ENCODE measurements around the gene CCNF.

Gene CCNF, protein sequence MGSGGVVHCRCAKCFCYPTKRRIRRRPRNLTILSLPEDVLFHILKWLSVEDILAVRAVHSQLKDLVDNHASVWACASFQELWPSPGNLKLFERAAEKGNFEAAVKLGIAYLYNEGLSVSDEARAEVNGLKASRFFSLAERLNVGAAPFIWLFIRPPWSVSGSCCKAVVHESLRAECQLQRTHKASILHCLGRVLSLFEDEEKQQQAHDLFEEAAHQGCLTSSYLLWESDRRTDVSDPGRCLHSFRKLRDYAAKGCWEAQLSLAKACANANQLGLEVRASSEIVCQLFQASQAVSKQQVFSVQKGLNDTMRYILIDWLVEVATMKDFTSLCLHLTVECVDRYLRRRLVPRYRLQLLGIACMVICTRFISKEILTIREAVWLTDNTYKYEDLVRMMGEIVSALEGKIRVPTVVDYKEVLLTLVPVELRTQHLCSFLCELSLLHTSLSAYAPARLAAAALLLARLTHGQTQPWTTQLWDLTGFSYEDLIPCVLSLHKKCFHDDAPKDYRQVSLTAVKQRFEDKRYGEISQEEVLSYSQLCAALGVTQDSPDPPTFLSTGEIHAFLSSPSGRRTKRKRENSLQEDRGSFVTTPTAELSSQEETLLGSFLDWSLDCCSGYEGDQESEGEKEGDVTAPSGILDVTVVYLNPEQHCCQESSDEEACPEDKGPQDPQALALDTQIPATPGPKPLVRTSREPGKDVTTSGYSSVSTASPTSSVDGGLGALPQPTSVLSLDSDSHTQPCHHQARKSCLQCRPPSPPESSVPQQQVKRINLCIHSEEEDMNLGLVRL
- long read RNA-seq, full-length matches to known transcripts = 353 of 408 reads
- long read RNA-seq, partial matches to known transcripts = 37 of 408 reads
- long read RNA-seq, other reads (novel, unspliced or antisense) = 18 of 408 reads

DNA sequence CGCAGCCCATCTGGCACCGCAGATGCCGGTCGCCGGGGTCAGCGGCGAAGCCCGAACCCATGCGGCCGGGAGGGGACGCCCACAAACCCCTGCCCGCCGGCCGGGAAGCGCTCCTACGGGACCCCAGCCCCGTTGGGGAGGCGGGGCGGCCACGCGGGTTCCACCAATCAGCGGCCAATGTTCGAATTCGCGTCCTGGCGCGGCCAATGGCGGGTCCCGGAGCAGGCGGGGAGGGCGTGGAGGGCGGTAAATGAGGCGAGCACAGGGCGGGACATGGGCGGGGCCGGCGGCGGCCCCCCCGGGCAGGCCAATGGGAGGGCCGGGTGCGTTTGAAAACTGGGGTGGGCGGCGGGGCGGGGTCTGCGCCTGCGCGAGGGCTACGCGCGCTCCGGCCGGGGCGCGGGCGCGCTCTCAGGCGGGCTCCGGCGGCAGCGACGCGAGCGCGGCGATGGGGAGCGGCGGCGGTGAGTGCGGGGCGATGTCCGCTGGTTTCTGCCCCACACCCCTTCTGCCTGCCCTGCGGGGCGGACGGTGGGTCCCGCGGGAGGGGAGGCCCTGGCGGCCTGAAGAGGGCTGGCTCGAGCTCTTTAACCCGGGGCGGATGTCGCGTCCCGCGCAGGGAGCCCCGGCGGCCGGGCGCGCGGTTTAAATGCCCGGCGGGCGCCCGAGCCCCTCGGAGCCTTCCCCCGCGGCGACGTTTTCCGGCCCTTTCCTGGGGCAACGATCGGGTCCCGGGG, at the start of gene CCNF:
CCNF (plus strand) TSS at position 414 of the 737 bp plus-strand sequence; CDS start at position 449, 35 bp downstream.
- peak; percentile 86 to 97 for DNase-seq (ENCODE audit: low read depth in 1 of 2, low spot score in 1 of 2)
- Histone ChIP-seq H3K27me3 (ENCODE audit: insufficient read depth, poor library complexity, severe bottlenecking) (no peaks in the 10 kb centered on the region), H3K4me3 (replicated peaks; ENCODE audit: insufficient read depth, low read length) (peak within 1 kb of the TSS; percentile 83), H3K27ac (replicated peaks) (peak within 1 kb of the TSS; percentile 67)
- TF ChIP-seq, protein P1, sequence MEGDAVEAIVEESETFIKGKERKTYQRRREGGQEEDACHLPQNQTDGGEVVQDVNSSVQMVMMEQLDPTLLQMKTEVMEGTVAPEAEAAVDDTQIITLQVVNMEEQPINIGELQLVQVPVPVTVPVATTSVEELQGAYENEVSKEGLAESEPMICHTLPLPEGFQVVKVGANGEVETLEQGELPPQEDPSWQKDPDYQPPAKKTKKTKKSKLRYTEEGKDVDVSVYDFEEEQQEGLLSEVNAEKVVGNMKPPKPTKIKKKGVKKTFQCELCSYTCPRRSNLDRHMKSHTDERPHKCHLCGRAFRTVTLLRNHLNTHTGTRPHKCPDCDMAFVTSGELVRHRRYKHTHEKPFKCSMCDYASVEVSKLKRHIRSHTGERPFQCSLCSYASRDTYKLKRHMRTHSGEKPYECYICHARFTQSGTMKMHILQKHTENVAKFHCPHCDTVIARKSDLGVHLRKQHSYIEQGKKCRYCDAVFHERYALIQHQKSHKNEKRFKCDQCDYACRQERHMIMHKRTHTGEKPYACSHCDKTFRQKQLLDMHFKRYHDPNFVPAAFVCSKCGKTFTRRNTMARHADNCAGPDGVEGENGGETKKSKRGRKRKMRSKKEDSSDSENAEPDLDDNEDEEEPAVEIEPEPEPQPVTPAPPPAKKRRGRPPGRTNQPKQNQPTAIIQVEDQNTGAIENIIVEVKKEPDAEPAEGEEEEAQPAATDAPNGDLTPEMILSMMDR (IDR thresholded peaks at IDR 0.05; ENCODE audit: insufficient read depth, low read length) = no peak
- peak; percentile 29; the same call in 1 of the 2 replicates for TF ChIP-seq POLR2AphosphoS5 (IDR thresholded peaks at IDR 0.05; ENCODE audit: low read depth)
- TF ChIP-seq SPI1 (IDR thresholded peaks at IDR 0.05; ENCODE audit: borderline replicate concordance, low read depth) = no peak
- no peak for TF ChIP-seq GABPA (IDR thresholded peaks at IDR 0.05; ENCODE audit: low read depth)

DNA sequence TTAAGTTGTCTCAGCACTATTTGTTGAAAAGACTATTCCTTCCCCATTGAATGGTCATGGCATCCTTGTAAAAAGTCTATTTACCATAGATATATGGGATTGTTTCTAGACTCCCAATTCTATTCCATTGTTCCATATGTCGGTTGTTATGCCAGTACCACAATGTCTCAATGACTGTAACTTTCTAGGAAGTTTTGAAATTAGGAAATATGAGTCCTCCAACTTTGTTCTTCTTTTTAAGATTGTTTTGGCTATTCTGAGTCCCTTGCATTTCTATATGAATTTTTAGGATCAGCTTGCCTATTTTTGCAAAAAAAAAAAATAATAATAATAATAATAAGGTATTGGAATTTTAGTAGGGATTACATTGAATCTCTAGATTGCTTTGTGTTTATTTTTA, 45.7 kb upstream of the CCNF start:
- no peak for TF ChIP-seq GABPA (IDR thresholded peaks at IDR 0.05; ENCODE audit: low read depth)
- TF ChIP-seq, protein P2, sequence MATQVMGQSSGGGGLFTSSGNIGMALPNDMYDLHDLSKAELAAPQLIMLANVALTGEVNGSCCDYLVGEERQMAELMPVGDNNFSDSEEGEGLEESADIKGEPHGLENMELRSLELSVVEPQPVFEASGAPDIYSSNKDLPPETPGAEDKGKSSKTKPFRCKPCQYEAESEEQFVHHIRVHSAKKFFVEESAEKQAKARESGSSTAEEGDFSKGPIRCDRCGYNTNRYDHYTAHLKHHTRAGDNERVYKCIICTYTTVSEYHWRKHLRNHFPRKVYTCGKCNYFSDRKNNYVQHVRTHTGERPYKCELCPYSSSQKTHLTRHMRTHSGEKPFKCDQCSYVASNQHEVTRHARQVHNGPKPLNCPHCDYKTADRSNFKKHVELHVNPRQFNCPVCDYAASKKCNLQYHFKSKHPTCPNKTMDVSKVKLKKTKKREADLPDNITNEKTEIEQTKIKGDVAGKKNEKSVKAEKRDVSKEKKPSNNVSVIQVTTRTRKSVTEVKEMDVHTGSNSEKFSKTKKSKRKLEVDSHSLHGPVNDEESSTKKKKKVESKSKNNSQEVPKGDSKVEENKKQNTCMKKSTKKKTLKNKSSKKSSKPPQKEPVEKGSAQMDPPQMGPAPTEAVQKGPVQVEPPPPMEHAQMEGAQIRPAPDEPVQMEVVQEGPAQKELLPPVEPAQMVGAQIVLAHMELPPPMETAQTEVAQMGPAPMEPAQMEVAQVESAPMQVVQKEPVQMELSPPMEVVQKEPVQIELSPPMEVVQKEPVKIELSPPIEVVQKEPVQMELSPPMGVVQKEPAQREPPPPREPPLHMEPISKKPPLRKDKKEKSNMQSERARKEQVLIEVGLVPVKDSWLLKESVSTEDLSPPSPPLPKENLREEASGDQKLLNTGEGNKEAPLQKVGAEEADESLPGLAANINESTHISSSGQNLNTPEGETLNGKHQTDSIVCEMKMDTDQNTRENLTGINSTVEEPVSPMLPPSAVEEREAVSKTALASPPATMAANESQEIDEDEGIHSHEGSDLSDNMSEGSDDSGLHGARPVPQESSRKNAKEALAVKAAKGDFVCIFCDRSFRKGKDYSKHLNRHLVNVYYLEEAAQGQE (IDR thresholded peaks at IDR 0.05; ENCODE audit: insufficient replicate concordance, low read depth) = no peak
- no peak for TF ChIP-seq POLR2AphosphoS5 (IDR thresholded peaks at IDR 0.05; ENCODE audit: low read depth)
- TF ChIP-seq, protein P1 (IDR thresholded peaks at IDR 0.05; ENCODE audit: insufficient read depth, low read length) = no peak
- TF ChIP-seq SPI1 (IDR thresholded peaks at IDR 0.05; ENCODE audit: borderline replicate concordance, low read depth) = no peak
- no peak for DNase-seq (ENCODE audit: low read depth in 1 of 2, low spot score in 1 of 2)
- no peaks in the 10 kb centered on the region for H3K27me3 ChIP-seq (ENCODE audit: insufficient read depth, poor library complexity, severe bottlenecking)
- no peak overlapping the region for H3K27ac ChIP-seq (replicated peaks)
- no peak overlapping the region for H3K4me3 ChIP-seq (replicated peaks; ENCODE audit: insufficient read depth, low read length)

DNA sequence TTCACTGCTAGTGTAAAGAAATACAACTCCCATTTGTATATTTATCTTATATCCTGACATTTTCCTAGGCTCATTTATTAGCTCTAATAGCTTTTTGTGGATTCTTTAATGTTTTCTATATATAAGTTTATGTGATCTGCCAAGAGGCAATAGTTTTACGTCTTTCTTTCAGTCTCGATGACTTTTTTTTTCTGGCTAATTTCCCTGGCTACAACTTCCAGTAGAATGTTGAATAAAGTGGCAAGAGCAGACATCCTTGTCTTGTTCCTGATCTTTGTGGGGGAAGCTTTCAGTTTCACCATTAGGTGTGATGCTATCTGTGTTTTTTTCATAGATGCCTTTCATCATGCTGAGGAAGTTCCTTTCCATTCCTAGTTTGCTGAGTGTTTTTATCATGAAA, 44.8 kb upstream of the CCNF start:
- no peak for DNase-seq (ENCODE audit: low read depth in 1 of 2, low spot score in 1 of 2)
- no peak overlapping the region for H3K27ac ChIP-seq (replicated peaks)
- no peak overlapping the region for H3K4me3 ChIP-seq (replicated peaks; ENCODE audit: insufficient read depth, low read length)
- no peaks in the 10 kb centered on the region for H3K27me3 ChIP-seq (ENCODE audit: insufficient read depth, poor library complexity, severe bottlenecking)
- TF ChIP-seq, protein P2 (IDR thresholded peaks at IDR 0.05; ENCODE audit: insufficient replicate concordance, low read depth) = no peak
- TF ChIP-seq SPI1 (IDR thresholded peaks at IDR 0.05; ENCODE audit: borderline replicate concordance, low read depth) = no peak
- no peak for TF ChIP-seq POLR2AphosphoS5 (IDR thresholded peaks at IDR 0.05; ENCODE audit: low read depth)
- no peak for TF ChIP-seq GABPA (IDR thresholded peaks at IDR 0.05; ENCODE audit: low read depth)
- TF ChIP-seq, protein P1 (IDR thresholded peaks at IDR 0.05; ENCODE audit: insufficient read depth, low read length) = no peak
